IPS DF 19.7 (cell line): ENCODE results near the gene USP48.
"Not testable (repeated sequence)": the region's sequence is repeated elsewhere in the genome, so short reads cannot be mapped to it uniquely, and the experiment has no call there.

Experiments used
- DNase-seq: peaks from one replicate; pipeline ENCODE4 v3.0.0-alpha.2; 2013; ENCODE audit warnings: low read depth, low spot score

The USP48 gene

GRCh38 chr1:21774835-21775549, 8.0 kb downstream of the USP48 start:
- DNase-seq, result no peak

GRCh38 chr1:21773585-21773984, 9.4 kb downstream of the USP48 start:
- DNase-seq, result no peak

GRCh38 chr1:21771672-21772071, 11.3 kb downstream of the USP48 start:
- DNase-seq, result not testable (repeated sequence)

GRCh38 chr1:21770602-21771001, 12.3 kb downstream of the USP48 start:
- DNase-seq, result not testable (repeated sequence)

GRCh38 chr1:21770201-21770600, 12.7 kb downstream of the USP48 start:
- no peak for DNase-seq

- not testable (repeated sequence) for DNase-seq
These were observed 15.8 kb downstream of the USP48 start for GRCh38 chr1:21767106-21767505.

- DNase-seq, result no peak
These were observed 16.7 kb downstream of the USP48 start for GRCh38 chr1:21766210-21766609.

- DNase-seq, result no peak
These were observed 18.1 kb downstream of the USP48 start for GRCh38 chr1:21764615-21765423.

- no peak for DNase-seq
These were observed 19.1 kb downstream of the USP48 start for GRCh38 chr1:21763694-21764419.

GRCh38 chr1:21763236-21763635, 19.7 kb downstream of the USP48 start:
- DNase-seq, result no peak

- no peak for DNase-seq
These were observed 20.9 kb downstream of the USP48 start for GRCh38 chr1:21762022-21762404.

- no peak for DNase-seq
These were observed 21.9 kb downstream of the USP48 start for GRCh38 chr1:21761052-21761451.

GRCh38 chr1:21759818-21760217, 23.1 kb downstream of the USP48 start:
- no peak for DNase-seq

- no peak for DNase-seq
These were observed 23.8 kb downstream of the USP48 start for GRCh38 chr1:21759182-21759581.

- DNase-seq, result no peak
These were observed 24.3 kb downstream of the USP48 start for GRCh38 chr1:21758614-21759013.

GRCh38 chr1:21756393-21757089, 26.4 kb downstream of the USP48 start:
- no peak for DNase-seq

GRCh38 chr1:21755067-21755466, 27.9 kb downstream of the USP48 start:
- no peak for DNase-seq

- DNase-seq, result no peak
These were observed 28.4 kb downstream of the USP48 start for GRCh38 chr1:21754583-21754982.

- no peak for DNase-seq
These were observed 30.8 kb downstream of the USP48 start for GRCh38 chr1:21752186-21752585.

- no peak for DNase-seq
These were observed 31.7 kb downstream of the USP48 start for GRCh38 chr1:21751281-21751680.

GRCh38 chr1:21750841-21751240, 32.1 kb downstream of the USP48 start:
- no peak for DNase-seq
